SIG-M5 (cell line): Measurements from ENCODE around the gene ZNF396.

Experiments
- DNase-seq: peaks from one replicate; lab custom pipeline; 2025; lab: John Stamatoyannopoulos, UW

The ZNF396 gene

DNA sequence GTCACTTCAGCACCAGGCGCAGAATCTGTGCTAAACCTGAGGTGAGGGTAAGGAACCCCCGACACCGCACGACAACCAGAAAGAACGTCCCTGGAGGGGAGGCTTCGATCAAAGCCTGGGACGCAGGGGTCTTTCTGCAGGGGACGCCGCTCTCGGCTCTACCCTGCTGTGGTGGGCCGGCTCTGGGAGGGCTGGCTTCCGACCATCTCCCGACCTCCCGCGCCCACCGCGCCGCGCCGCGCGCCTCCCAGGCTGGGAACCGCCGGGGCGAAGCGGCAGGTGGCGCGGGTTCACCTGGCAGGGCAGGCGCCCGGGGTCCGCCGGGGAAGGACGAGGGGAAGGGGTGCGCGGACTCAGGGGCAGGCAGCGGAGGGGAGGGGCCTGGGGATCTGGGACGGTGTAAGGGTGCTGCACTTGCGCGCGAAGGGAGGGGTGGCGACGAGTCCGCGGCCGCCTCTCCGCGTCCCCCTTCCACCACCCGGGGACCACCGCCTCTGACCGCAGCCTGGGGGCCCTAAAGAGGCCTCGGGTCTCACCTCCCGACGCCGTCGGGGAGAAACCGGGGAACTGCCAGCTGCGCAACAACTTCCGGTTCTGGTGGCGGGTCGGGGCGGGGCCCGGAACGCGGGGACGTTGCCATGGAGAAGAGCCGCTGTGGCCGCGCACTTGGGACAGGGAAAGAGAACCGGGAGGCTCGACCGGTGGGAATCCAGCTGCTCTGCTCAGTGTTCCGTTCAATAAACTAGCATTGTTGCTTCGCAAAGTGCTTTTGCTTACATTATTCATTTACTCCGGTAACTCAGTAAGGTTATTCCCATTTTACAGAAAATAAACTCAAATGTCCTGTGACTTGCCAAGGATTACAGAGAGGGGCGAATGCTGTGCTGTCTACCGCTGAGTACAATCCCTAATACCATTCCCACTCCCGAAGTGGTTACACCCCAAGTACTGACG lies at the start of gene ZNF396:
TSS of gene ZNF396 (minus strand) at position 596 of the 954 bp plus-strand sequence. CDS start 3,045 bp downstream, outside the sequence.
- DNase-seq: no peak

DNA sequence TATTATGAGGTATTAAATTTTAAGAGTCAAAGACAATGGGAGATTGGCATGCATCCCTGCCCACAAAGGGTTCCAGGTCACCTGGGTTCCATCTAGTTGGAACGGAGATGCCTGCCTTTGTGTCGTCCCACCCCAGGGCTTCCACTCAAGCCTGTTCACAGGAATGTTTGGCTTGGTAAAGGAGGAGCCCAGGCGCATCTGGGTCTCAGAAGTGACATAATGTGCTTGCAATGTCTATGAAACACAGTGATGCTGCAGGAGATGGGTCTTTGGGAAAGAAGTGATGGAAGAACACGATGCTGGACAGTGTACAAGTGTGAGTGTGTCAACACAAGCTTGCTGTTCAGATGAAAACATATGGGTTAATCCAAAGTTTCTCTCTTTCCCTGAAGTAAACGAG lies 49.6 kb upstream of the ZNF396 start:
- no peak for DNase-seq

DNA sequence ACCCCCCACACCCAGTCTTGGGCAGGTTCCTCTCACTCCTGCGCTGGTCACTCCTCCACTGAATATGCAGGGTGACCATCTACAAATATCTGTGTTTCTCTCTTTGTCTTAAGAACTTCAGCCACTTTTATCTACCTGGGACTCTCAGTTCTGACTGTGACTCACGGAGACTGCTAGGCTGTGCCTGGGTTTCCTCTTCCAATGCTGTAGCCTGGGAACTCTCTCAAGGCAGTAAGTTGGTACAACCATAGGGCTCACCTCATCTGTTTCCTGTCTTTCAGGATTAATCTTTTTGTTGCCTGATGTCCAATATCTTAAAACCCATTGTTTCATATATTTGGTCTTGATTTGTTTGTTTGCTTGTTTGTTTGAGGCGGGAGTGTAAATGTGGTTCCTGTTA lies 47.2 kb upstream of the ZNF396 start:
- DNase-seq: no peak

DNA sequence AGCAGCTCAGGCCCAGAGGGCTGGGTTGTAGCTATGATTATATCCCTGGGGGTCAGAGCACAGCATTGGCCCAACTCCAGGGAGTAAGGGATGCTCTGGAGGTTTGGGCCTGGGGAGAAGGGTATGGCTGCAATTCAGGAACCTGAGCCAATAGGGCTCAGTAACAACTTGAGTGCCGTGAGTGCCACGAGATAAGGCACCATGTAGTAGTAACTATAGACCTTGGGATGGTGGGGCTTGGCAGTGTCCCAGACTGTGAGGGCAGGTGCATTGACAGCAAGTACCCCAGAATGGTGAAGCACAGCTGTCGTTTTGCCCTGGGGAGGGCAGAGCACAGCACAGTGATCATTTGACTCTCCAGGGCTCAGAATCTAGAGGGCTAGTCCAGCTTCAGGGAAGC lies 45.1 kb upstream of the ZNF396 start:
- no peak for DNase-seq

DNA sequence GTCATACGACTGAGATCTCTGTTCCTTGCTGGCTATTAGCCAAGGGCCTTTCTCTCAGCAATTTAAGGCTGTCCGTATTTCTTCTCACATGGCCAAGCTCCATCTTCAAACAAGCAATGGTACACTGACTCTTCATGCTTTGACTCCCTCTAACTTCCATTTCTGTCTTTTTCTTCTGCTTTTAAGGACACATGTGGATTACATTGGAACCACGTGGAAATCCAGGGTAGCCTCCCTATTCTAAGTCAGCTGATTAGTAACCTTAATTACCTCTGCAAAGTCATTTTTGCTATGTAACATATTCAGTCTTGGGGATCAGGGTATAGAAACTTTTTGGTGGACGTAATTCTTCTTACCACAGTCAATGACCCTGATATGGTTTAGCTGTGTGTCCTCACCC lies 41.5 kb upstream of the ZNF396 start:
- DNase-seq: no peak

DNA sequence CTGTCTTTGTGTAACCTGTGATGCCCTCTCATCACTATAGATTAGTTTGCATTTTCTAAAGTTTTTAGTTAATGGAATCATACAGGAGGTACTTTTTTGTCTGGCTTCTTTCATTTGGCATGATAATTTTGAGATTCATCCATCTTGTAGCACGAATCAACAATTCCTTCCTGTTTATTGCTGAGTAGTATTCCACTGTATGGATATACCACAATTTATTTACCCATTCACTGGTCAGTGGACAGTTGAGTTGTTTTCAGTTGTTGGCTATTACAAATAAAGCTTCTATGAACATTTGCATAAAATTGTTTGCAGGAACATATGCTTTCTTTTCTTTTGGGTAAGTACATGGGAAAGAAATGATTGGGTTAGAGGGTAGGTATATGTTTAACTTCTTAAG lies 40.1 kb upstream of the ZNF396 start:
- DNase-seq: no peak

DNA sequence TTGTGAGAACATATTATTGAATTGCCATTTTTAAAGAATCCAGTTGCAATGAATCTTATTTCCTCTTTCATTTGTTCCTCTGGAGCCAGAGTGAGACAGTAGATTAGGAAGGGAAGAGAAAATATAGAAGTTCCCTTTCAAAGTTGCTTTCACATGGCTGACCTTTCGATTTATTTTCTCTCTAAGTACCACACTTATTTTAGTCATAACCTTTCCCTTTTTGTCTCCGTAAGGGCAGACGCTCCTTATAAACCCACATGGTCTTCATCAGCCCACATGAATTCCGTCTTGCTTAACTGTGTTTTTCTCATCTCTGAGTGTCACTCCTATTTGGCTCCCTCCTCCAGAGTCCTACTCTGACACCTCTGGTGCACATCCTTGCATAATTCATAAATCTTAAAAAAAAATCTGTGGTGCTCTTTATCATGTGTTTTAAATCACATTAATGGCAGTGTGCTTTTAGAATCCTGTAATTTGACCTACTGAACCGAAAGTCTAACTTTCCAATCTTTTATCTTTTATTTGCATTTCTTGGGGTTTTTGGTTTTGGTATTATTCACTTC lies 38.5 kb upstream of the ZNF396 start:
- DNase-seq: peak; percentile 19

DNA sequence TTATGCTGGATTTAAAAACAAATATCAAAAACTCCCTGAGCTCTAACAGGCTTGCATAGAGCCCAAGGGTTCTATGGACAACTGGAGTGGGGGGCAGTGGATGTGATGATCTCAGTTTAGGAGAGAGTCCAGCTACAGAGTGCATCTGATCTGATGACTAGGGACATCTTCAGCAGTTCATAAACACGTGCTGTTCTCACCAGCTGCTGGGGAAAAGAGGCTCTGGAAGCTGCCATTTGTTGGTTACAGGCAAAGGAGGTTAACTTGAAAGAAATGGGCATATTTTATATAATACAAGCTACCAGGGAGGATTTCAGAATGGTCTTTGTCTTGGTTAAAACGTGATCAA lies 36.0 kb upstream of the ZNF396 start:
- DNase-seq: no peak

DNA sequence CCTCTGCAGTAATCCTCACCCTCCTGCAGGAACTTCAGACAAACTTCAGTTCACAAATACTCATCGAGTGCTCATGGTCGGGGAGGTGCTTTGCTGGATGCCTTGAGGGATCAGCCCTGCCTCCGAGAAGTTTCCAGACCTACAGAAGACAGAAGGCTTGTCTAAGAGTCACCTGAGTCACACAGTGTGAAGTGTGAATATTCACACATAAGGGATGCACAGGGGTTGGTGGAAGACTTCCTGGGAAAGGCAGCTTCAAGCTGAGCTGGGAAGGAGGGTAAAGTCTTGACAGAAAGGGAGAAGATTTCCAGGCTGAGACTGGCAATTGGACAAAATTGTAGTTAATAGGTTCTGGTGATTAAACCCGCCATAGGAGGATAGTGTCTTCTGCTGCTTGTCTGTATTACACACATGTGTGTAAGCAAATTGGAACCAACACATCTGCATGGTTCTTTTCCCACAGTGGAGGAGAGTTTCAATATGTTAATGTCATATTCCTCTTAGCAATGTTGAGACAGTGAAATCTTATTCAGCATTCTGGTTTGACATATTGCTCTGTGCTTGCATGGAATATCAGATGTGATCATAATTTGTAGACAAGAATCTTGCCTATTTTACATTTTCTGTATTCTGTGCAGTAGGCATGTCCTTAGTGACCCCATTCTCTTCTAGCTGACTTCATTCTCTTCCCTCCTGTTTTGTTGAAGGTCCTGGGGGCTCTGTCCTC lies 34.7 kb upstream of the ZNF396 start:
- DNase-seq: no peak

DNA sequence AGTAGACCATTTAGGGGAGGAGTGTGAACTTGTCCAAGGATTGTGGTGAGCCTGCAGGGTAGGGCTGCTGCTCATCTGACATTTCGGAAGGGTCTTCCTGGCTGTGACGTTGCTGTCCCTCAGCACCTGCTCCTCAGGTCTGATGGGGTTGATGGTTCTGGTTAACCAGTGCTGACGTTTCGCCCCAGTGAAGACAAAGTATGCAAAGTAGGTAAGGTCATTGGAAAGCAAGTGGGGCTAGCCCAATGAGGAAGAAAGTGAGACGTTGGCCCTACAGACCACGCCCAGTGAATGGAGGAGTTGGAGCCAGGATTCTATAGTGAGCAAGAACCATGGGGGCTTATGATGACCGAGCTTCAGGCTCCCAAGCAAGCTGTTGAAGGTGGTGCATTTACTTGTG lies 33.4 kb upstream of the ZNF396 start:
- DNase-seq: no peak

DNA sequence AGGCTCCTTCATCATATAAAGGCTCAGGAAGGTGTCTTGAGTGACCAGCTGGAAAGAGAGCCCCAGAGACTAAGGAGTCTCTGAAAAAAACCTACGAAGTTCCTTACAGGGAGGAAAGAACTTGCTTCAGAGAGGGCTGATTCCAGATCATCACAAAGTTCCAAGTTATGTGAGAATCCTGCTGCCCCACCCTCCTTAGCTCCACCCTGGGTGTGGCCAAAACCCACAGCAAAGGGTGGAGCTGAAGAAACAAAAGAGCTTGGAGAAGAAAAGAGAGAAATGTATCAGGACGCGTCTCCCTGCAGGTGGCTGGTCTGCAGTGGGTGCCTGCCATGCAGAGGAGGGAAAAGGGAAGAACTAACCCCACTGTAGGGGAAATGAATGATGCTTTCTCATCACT lies 32.8 kb upstream of the ZNF396 start:
- no peak for DNase-seq

DNA sequence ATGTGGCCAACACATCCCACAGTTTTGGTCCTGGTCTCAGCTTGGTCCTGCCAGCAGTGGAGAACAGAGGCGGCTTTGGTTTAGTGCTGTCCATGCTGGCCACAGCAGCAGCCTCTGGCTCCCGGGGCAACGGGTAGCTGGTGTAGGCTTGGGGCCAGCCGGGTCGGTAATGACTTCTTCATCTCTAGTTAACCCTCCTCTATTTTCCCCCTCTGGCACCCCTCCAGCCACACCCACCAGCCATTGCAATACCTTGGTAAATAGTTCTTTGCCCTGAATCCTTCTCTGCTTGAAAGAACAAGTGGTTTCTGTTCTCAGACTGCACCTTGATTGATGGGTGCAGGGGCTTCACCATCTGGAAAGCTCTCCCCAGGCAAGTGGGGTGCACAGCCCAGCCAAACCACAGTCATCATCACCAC lies 31.7 kb upstream of the ZNF396 start:
- no peak for DNase-seq

DNA sequence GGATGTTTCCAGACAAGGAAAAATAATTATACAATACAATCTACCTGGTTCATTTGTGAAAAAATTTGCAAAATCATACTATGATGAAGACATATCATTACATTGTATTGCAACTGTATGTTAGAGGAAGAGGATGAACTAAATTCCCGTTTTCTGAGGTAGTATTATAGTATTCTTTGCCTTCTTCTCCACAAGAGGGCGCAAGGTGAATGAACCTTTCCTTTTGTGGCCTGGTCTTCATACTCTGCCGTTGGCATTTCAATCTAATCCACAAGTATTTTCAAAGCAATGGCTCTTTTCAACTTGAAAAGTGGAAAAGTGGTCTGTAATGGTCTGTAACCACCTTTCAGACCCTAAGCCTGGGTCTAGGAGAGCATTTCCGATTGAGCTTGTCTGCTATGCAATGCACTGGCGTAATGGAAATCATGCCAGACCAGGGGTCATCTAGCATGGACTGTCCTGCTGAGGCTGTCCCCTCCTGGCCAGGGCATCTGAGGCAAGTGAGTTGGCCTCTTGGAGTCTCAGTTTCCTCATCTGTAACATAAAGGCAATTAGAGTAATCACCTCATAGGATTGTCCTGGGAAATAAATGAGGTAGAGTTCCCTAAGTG lies 30.8 kb upstream of the ZNF396 start:
- peak; percentile 8 for DNase-seq

DNA sequence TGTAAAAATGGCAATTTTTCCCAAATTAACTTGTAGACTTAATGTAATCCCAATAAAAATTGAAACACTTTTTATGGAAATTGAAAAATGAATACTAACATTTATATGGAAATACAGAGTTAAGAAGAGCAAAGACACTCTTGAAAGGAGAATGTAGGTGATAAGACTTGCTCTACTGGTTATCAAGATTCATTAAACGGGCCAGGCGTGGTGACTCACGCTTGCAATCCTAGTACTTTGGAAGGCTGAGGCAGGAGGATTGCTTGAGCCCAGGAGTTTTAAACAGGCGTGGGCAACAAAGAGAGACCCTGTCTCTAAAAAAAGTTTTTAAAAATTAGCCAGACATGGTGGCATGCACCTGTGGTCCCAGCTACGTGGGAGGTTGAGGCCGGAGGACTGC lies 29.5 kb upstream of the ZNF396 start:
- DNase-seq: no peak

DNA sequence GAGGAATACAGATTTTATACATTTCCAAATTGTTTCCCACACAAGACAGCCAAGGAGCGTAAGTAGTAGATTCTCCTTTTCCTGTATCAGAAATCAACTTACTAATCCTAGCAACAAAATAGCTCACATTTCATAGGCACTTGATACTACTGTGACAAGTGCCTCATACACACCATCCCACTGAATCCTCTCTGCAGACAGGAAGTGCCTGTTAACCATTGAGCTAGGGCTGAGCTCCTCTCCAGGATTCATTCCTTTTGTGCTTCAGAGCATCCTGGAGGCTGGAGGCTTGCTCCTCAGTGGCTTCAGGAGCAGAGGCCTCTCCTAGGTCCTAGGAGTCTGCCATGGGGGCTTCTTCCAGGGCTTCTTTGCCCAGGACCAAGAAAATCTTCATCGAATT lies 20.8 kb upstream of the ZNF396 start:
- DNase-seq: no peak

DNA sequence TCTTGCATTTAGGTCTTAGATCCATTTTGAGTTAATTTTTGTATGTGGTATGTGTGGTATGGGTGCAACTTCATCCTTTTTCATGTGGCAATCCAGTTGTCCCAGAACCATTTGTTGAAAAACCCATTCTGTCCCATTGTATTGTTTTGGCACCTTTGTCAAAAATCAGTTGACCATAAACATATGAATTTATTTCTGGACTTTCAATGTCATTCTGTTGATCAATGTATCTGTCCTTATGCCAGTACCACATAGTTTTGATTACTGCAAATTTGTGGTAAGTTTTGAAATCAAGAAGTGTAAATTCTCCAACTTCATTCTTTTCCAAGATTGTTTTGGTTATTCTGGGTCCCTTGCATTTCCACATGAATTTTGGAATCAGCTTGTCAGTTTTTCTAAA lies 16.6 kb upstream of the ZNF396 start:
- no peak for DNase-seq

DNA sequence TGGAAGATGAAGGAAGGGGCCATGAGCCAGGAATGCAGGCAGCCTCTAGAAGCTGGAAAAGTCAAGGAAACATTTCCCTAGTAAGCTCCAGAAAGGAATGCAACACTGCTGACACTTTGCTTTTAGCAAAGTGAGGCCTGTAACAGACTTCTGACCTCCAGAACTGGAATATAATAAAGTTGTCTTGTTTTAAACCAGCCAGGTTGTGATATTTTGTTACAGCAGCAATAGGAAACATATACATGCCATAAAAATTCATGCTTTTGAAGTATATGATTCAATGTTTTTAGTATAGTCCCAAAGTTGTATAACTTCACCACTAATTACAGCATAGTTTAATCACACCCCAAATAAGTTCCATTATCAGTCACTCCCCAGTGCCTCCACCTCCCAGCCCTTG lies 15.2 kb upstream of the ZNF396 start:
- DNase-seq: no peak

DNA sequence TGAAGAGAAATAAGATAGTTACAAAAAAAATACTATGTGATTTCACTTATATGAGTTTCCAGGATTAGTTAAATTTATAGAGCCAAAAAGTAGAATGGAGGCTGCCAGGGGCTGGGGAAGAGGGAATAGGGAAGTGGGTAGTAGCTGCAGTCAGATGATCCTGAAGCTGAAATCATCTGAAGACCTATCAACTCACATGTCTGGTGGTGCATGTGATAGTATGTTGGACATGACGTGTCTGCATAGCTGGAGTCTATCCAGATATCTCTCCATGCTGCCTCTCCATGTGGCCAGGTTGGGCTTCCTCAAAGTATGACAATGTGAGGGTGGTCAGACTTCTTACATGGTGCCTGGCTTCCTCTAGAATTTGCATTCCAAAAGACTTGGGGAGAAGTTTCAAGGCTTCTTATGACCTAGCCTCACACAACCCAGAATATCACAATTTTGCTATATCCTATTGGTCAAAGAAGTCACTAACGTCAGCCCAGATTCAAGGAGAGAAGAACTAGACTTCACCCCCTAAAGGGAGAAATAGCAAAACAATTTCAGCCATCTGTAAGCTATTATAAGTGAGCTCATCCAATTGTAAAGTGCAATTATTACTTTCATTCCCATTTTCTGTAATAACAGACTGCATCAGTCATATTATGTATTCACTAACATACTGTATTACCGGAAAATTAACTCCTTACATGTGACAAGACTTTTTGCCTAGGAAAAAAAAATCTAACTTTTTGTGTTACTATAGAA lies 14.0 kb upstream of the ZNF396 start:
- DNase-seq: no peak

DNA sequence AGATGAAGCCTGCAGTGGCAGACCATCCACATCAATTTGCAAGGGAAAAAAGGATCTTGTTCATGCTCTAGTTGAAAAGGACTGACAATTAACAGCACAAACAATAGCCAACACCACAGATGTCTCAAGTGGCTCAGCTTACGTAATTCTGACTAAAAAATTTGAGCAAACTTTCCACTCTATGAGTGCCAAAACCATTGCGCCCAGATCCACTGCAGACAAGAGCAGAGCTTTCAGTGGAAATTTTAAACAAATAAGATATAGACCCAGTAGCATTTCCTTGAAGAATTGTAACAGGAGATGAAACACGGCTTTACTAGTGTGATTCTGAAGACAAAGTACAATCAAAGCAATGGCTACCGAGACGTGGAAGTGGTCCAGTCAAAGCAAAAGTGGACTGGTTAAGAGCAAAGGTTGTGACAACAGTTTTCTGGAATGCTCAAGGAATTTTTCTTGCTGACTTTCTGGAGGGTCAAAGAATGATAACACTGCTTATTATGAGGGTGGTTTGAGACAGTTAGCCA lies 12.0 kb upstream of the ZNF396 start:
- no peak for DNase-seq

DNA sequence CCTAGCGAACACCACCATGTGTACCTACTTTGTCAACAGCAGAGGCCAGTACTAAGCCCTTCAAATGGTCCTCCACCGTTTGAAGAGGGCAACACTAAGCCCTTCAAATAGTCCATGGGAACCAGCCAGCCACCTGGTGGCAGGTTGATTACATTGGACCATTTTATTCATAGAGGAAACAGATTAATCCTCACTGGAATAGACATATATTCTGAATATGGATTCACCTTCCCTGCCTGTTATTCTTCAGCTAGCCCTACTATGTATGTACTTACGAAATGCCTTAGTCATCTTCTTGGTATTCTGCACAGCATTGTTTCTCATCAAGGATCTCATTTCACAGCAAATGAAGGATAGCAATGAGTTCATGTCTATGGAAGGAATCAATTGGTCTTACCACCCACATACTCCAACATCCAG lies 10.0 kb upstream of the ZNF396 start:
- DNase-seq: no peak

DNA sequence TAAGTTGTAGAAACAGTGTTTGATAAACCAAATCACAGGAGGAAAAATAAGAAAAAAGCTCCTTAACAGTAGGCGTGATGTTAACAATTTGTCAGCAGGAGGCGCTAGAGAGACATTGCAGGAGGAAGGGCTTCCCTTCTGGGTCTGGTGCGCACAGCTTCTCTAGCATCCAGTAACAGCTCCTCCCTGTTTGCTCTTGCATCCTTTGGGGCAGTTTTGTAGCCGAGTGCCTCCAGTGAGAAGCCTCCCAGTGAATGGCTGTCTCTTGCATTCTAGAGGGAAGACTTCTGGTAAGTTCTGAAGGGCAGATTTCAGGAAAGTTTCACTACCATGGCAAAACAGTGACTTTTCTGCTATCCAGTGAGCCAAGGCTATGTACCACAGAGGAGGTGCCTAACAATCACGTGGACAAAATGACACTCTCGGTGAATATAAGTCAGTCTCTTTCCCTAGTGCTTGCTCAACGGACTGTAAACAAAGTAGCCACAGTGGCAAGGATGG lies 9.5 kb upstream of the ZNF396 start:
- DNase-seq: no peak
